Rectal smooth muscle tissue (tissue), 1 donor: ENCODE measurements around the gene AK8.

Experiments used
- H3K27ac ChIP-seq: one replicate; pipeline ENCODE4 v1.7.0; 2013; ENCODE audit warnings: low read depth, low read length, inconsistent platforms
- H3K27me3 ChIP-seq: one replicate; pipeline ENCODE4 v1.7.0; 2013; ENCODE audit warnings: low read length; ENCODE audit not compliant: control insufficient read depth, insufficient read depth
- H3K36me3 ChIP-seq: one replicate; pipeline ENCODE4 v1.7.0; 2013; ENCODE audit warnings: low read length; ENCODE audit not compliant: control insufficient read depth, insufficient read depth
- H3K4me1 ChIP-seq: one replicate; pipeline ENCODE4 v1.7.0; 2013; ENCODE audit warnings: low read length; ENCODE audit not compliant: control insufficient read depth, insufficient read depth
- H3K4me3 ChIP-seq: one replicate; pipeline ENCODE4 v1.7.0; 2013; ENCODE audit warnings: low read length
- H3K9ac ChIP-seq: one replicate; pipeline ENCODE4 v1.7.0; 2013; ENCODE audit warnings: low read length

AK8 gene

DNA sequence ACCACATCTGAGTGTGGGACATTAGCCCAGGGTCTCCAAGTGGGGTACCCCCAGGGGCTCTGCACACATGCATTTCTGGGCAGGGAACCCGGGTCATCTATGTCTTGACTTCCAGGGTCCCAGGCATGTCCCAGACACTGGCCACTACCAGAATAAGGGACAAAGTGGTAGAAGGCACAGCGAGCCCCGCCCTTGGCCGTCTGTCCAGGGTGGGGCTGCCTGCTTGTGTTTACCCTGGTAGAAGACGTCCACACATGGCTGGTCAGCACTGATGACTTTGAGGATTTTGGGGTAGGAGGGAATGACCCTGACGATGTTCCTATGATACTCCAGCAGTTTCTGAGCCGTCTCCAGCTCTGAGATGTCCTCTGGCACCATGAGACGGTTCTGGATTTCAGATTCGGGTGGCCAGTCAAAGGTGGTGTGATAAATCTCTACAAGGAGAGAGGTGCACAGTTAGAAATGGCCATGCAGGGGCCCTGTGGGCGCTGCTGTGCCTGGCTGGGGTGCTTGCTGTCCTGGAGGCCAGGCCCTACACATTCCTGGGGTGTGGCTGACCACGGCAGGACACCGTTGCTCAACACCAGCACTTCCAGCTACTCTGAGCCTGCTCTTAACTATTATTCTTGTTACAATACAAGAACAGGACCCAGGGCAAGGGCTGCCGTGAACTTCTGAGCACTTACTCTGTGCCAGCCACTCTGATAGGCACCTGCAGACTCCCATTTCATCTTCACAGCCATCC, 51.3 kb downstream of the AK8 start:
- Histone ChIP-seq H3K27me3 (no peaks in the 10 kb centered on the region), H3K4me1 (no peaks in the 10 kb centered on the region), H3K27ac (no peak overlapping the region), H3K4me3 (no peak overlapping the region), H3K9ac (no peak overlapping the region), H3K36me3 (no peaks in the 10 kb centered on the region)

DNA sequence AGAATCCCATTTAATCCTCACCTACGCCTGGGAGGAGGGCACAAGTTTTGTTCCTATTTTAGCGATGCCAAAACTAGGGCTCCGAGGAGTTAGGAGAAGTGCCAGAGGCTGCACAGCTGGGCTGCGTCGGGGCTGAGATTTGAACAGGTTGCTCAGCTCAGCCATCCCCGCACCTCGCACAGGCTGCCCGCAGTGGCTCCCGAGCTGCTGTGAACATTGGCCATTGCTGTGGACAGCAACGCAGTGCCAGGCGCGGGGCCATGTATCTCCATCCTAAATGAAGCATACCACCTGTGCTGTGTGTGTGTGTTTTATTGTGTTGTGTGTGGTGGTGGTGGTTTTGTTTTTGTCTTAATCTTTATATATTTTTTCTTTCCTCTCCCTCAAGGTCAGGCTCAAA, 52.0 kb downstream of the AK8 start:
- no peaks in the 10 kb centered on the region for H3K4me1 ChIP-seq
- H3K9ac ChIP-seq = no peak overlapping the region
- no peak overlapping the region for H3K4me3 ChIP-seq
- H3K36me3 ChIP-seq = no peaks in the 10 kb centered on the region
- H3K27me3 ChIP-seq = no peaks in the 10 kb centered on the region
- no peak overlapping the region for H3K27ac ChIP-seq

DNA sequence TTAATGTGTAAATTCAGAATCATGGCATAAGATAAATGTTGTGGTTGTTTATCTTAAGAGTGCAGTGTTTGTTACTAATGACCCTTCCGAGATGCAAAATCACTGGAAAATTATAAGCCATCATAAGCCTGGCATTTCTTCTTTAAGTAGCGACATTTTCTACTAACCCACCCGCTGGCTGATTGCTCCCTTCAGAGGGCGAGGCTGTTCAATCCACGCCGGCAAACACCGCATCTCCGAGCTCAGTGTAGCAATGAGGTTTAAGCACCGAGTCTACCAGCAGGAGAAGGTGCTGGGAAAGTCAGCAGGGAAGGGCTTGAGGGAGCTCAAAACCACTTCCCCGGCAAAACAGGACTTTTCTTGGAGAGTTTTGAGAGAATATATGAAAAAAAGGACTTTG, 52.7 kb downstream of the AK8 start:
- no peaks in the 10 kb centered on the region for H3K27me3 ChIP-seq
- no peak overlapping the region for H3K4me3 ChIP-seq
- H3K27ac ChIP-seq = no peak overlapping the region
- H3K4me1 ChIP-seq = no peaks in the 10 kb centered on the region
- no peaks in the 10 kb centered on the region for H3K36me3 ChIP-seq
- H3K9ac ChIP-seq = no peak overlapping the region

- no peaks in the 10 kb centered on the region for H3K4me1 ChIP-seq
- no peaks in the 10 kb centered on the region for H3K36me3 ChIP-seq
- no peaks in the 10 kb centered on the region for H3K27me3 ChIP-seq
- no peak overlapping the region for H3K9ac ChIP-seq
- H3K27ac ChIP-seq = no peak overlapping the region
- H3K4me3 ChIP-seq = no peak overlapping the region
Measured at GRCh38 chr9:132824951-132825350, 53.1 kb downstream of the AK8 start.

GRCh38 chr9:132824151-132824550, 53.9 kb downstream of the AK8 start:
- Histone ChIP-seq H3K27ac (no peak overlapping the region), H3K4me3 (no peak overlapping the region), H3K9ac (no peak overlapping the region), H3K4me1 (no peaks in the 10 kb centered on the region), H3K27me3 (no peaks in the 10 kb centered on the region), H3K36me3 (no peaks in the 10 kb centered on the region)

DNA sequence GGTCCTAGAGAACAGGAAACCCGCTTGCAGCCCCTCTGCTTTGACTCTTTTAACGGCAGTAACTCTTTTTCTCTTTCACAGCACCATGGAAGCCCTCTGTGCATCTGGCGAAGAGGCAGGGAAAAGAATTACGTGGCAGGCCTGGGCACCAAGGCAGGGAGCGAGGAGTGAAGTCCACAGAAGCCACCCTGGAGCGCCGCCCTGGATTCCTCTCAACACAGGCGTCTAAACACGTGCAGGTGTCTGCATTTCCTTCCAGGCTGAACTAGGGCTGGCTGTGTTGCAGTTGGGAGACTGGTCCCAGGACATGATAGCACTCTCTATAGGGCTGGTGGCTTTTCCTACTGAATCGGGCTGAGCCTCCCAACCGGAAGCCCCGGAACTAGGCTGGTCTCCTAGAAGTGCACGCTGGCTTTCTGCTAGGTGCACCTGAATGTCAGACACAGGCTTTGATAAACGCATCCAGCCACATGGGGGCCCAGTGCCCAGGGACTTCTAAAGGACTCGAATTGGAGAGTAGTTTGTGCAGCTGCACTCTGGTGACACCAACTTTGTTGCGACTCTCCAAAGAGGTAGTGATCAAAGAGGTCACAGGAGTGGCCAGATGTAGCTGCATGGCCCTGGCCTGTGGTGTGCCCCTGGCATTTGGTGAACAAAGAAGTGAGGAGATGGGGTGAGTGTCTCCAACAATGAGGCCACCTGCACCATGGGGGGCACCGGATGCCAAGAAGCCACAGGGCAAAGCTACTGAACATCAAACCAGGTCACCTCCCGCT, 54.5 kb downstream of the AK8 start:
- no peaks in the 10 kb centered on the region for H3K4me1 ChIP-seq
- no peak overlapping the region for H3K9ac ChIP-seq
- no peaks in the 10 kb centered on the region for H3K36me3 ChIP-seq
- H3K27me3 ChIP-seq = no peaks in the 10 kb centered on the region
- H3K4me3 ChIP-seq = no peak overlapping the region
- H3K27ac ChIP-seq = no peak overlapping the region

DNA sequence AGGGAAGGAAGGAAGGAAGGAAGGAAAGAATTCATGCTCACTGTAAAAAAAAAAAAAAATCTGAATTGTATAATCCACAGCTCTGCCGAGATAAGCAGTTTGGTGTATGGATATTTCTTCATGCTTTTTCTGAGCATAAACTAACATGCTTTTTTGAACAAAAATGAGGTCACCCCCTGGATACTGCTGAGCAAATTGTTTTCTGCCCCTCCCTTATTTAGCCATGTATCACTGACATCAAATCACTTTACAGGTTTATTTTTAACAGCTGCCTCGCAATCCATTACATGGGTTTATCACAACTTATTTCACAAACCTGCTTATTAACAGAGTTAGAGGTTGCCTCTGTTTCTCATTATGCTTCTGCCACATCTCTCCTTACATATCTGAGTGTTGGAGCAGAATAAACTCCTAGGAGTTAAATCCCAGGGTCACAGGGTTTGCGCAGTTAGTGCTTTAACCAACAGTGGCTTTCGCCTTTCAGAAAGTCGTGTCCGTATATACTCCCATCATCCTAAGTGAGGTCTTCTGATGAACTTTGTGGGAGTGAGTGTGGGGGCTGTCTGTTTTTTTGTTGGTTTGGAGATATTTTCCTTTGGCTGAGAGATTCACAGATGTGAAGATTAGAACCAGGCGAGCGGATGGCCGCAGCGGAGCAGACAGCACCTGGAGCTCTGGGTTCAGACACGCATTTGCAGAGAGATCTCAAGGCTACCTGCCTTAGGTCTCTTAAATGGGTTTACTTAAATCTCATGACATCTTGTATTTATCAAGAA, 57.7 kb downstream of the AK8 start:
- Histone ChIP-seq H3K4me1 (no peaks in the 10 kb centered on the region), H3K9ac (no peak overlapping the region), H3K4me3 (no peak overlapping the region), H3K27me3 (no peaks in the 10 kb centered on the region), H3K27ac (no peak overlapping the region), H3K36me3 (no peaks in the 10 kb centered on the region)

GRCh38 chr9:132818588-132818987, 59.5 kb downstream of the AK8 start:
- Histone ChIP-seq H3K9ac (no peak overlapping the region), H3K27me3 (no peaks in the 10 kb centered on the region), H3K4me3 (no peak overlapping the region), H3K4me1 (no peaks in the 10 kb centered on the region), H3K27ac (no peak overlapping the region), H3K36me3 (no peaks in the 10 kb centered on the region)

GRCh38 chr9:132814937-132815336, 63.1 kb downstream of the AK8 start:
- Histone ChIP-seq H3K4me3 (no peak overlapping the region), H3K27me3 (no peaks in the 10 kb centered on the region), H3K4me1 (no peaks in the 10 kb centered on the region), H3K27ac (no peak overlapping the region), H3K9ac (no peak overlapping the region), H3K36me3 (no peaks in the 10 kb centered on the region)

- H3K4me3 ChIP-seq = no peak overlapping the region
- no peaks in the 10 kb centered on the region for H3K36me3 ChIP-seq
- no peaks in the 10 kb centered on the region for H3K27me3 ChIP-seq
- H3K9ac ChIP-seq = no peak overlapping the region
- H3K27ac ChIP-seq = no peak overlapping the region
- no peaks in the 10 kb centered on the region for H3K4me1 ChIP-seq
Measured at GRCh38 chr9:132813115-132813771, 64.8 kb downstream of the AK8 start.

DNA sequence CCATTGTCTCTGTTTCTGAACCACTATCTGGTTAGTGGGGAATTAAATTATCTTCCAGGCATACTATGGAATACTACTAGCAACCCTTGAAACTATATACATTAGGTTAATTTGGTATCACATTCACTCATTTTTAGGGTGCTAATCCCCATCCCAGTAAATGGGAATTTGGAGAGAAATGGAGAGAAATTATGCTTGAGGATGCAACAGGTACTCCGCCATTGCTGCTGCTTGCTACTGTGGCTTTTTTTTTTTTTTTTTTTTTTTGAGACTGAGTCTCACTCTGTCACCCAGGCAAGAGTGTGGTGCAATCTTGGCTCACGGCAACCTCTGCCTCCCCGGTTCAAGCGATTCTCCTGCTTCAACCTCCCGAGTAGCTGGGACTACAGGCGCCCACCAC, 66.1 kb downstream of the AK8 start:
- Histone ChIP-seq H3K4me3 (no peak overlapping the region), H3K4me1 (no peaks in the 10 kb centered on the region), H3K27me3 (no peaks in the 10 kb centered on the region), H3K9ac (no peak overlapping the region), H3K36me3 (no peaks in the 10 kb centered on the region), H3K27ac (no peak overlapping the region)

- no peak overlapping the region for H3K9ac ChIP-seq
- H3K4me3 ChIP-seq = no peak overlapping the region
- no peaks in the 10 kb centered on the region for H3K27me3 ChIP-seq
- no peaks in the 10 kb centered on the region for H3K4me1 ChIP-seq
- H3K36me3 ChIP-seq = no peaks in the 10 kb centered on the region
- H3K27ac ChIP-seq = no peak overlapping the region
Measured at GRCh38 chr9:132810314-132810713, 67.8 kb downstream of the AK8 start.
